GM12892 (cell line): ENCODE measurements around the gene PARL.

ENCODE experiments used
- POLR2A ChIP-seq: IDR thresholded peaks from 2 replicates; pipeline ENCODE4 v1.6.1; 2011; ENCODE audit warnings: low read depth, low read length, control low read depth
- POLR2AphosphoS5 ChIP-seq: IDR thresholded peaks from 2 replicates; pipeline ENCODE4 v1.6.1; 2011; ENCODE audit warnings: low read depth, low read length, control low read depth

GRCh38 chr3:183878071-183878470 lies 6.6 kb downstream of the PARL start:
- TF ChIP-seq POLR2AphosphoS5 (no peak), POLR2A (no peak)
